ENCODE data around the gene AGMO.

Gene AGMO

GRCh38 chr7:15389073-15389472 is 172.7 kb downstream of the AGMO start:
- DNase-seq: no peak

- no peak for DNase-seq
Measured at GRCh38 chr7:15378494-15379145, 183.2 kb downstream of the AGMO start.

- no peak for DNase-seq
Measured at GRCh38 chr7:15376600-15376999, 185.2 kb downstream of the AGMO start.

GRCh38 chr7:15370441-15370840 is 191.4 kb downstream of the AGMO start:
- no peak for DNase-seq

GRCh38 chr7:15368653-15369052 is 193.2 kb downstream of the AGMO start:
- DNase-seq: no peak

GRCh38 chr7:15367897-15368296 is 193.9 kb downstream of the AGMO start:
- DNase-seq: no peak

GRCh38 chr7:15358112-15358511 is 203.7 kb downstream of the AGMO start:
- no peak for DNase-seq

GRCh38 chr7:15352421-15353206 is 209.2 kb downstream of the AGMO start:
- no peak for DNase-seq

- DNase-seq: no peak
Measured at GRCh38 chr7:15345216-15345615, 216.6 kb downstream of the AGMO start.

- DNase-seq: no peak
Measured at GRCh38 chr7:15341817-15342216, 220.0 kb downstream of the AGMO start.

GRCh38 chr7:15336146-15336545 is 225.7 kb downstream of the AGMO start:
- DNase-seq: no peak

GRCh38 chr7:15335390-15335789 is 226.4 kb downstream of the AGMO start:
- no peak for DNase-seq

- DNase-seq: no peak
Measured at GRCh38 chr7:15334536-15335263, 227.1 kb downstream of the AGMO start.

- no peak for DNase-seq
Measured at GRCh38 chr7:15332956-15333355, 228.9 kb downstream of the AGMO start.

GRCh38 chr7:15330943-15331342 is 230.9 kb downstream of the AGMO start:
- no peak for DNase-seq

GRCh38 chr7:15327001-15327400 is 234.8 kb downstream of the AGMO start:
- DNase-seq: no peak

GRCh38 chr7:15326044-15326644 is 235.7 kb downstream of the AGMO start:
- no peak for DNase-seq

GRCh38 chr7:15323550-15323949 is 238.3 kb downstream of the AGMO start:
- DNase-seq: no peak

GRCh38 chr7:15317215-15317614 is 244.6 kb downstream of the AGMO start:
- DNase-seq: no peak

- no peak for DNase-seq
Measured at GRCh38 chr7:15315678-15316077, 246.1 kb downstream of the AGMO start.

- DNase-seq: no peak
Measured at GRCh38 chr7:15314922-15315321, 246.9 kb downstream of the AGMO start.

- no peak for DNase-seq
Measured at GRCh38 chr7:15313361-15313760, 248.5 kb downstream of the AGMO start.

GRCh38 chr7:15309872-15310271 is 251.9 kb downstream of the AGMO start:
- no peak for DNase-seq
